Activated naive CD8-positive, alpha-beta T cell treated with anti-CD3 and anti-CD28 coated beads, Interleukin-2, amount 50 U/mL, for 16 hours (primary cell): ENCODE measurements around the gene ABLIM1.

ENCODE experiments used
- DNase-seq: peaks from one replicate; pipeline ENCODE4 v3.0.0-alpha.2; 2020; ENCODE audit warnings: low read depth, low spot score

ABLIM1 gene

DNA sequence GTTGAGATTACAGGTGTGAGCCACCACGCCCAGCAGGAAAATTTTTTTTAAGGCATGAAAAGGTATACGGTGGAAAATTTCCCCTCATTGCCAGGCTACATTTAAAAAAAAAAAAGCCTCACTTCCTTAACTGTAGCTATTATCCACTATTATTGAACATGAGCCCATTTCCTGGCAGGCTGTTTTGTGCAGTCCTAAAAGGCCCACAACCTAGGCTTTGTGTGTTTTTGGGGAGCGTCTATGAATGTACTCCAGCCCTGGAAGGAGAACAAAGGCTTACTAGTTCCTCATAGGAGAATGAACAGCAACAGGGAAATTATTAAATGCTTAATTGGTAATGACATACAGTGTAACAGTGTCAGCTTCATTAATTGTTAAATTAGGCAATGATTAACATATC lies 111.0 kb downstream of the ABLIM1 start:
- DNase-seq, result no peak

DNA sequence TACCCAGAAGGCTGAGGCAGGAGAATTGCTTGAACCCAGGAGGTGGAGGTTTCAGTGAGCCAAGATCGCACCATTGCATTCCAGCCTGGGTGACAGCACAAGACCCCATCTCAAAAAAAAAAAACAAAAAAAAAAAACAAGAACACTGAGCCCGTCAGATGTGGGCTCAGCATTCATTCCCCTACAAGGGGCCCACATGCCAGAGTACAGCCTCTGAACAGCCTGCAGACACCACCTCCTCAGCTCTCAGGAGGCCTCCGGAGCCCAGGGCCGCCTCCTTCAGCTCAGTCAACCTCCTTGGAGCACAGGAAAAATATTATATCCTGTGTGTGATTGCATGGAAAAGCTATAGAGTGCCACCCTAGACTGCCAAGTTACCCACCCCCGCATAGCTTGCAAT lies 112.3 kb downstream of the ABLIM1 start:
- DNase-seq, result no peak

DNA sequence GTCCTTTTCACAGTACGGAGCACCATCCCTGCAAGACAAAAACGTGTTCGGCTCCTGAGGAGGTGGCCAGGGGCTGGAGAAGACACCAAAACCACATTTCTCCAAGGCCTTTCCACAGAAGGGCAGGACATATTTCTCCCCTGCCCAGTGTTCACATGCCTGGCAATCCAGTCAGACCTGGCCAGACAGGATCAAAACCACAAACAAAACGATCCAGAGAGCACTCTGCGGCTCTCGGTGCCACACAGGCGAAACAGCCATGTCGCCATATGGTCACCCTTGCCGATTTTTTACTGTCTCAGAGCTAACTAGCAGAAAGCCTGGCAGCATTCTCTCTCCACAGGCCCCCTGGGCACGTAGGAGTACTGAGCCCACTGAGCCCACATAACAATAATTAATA lies 113.0 kb downstream of the ABLIM1 start:
- no peak for DNase-seq

GRCh38 chr10:114544045-114544659 lies 113.9 kb downstream of the ABLIM1 start:
- no peak for DNase-seq

DNA sequence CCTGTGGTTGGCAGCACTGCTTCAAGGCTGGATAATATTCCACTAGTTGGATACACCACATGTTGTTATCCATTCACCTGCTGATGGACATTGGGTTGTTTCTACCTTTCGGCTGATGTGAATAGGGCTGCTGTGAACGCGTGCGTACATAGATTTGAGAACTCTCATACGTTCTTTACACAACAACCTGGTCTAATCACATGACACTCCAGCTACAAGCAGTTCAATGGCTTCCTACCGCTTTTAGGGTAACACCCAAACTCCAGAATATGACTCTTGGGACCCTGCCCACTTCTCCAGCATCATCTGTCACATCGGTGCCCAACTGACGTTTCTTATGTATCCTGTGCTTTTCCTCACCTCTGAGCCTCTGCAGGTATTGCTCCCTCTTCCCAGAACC lies 114.6 kb downstream of the ABLIM1 start:
- DNase-seq, result no peak

DNA sequence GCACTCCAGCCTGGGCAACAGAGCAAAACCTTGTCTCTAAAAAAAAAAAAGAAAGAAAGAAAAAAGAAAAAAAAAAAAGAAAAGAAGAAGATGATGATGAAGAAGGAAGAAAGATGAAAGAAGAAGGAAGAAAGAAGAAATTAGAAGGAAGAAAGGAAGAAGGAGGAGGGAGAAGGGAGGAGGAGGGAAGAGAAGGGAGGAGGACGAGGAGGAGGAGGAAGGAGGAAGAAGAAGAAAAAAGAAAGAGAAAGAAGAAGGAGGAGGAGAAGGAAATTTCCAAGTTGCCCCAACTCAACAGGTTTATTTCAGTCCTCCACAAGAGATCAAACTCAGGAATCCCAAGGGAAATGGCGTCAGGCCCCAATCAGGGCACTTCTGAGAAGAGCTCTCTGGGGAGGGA lies 115.7 kb downstream of the ABLIM1 start:
- no peak for DNase-seq

GRCh38 chr10:114541797-114542160 lies 116.3 kb downstream of the ABLIM1 start:
- DNase-seq, result no peak

GRCh38 chr10:114541081-114541796 lies 116.8 kb downstream of the ABLIM1 start:
- DNase-seq, result peak; percentile 29

DNA sequence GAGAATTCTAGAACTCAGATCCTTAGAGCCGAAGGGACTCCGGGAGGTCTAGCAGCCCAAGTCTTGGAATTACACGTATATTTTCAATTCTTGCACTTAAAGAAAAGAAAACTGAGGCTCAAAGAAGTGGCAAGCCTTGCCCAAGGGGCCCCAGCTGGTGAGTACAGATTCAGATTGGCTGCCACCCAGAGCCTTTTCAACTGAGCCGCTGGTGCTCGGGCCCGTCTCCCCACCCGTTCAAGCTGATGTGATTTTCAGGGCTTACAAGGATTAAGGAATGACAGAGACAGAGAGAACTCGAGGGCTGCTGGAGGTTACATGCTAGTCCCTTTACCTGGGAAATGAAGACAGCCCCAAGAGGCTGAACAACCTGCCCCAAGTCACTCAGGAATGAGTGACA lies 117.8 kb downstream of the ABLIM1 start:
- no peak for DNase-seq

- DNase-seq, result no peak
Measured at GRCh38 chr10:114539623-114540022, 118.5 kb downstream of the ABLIM1 start.

DNA sequence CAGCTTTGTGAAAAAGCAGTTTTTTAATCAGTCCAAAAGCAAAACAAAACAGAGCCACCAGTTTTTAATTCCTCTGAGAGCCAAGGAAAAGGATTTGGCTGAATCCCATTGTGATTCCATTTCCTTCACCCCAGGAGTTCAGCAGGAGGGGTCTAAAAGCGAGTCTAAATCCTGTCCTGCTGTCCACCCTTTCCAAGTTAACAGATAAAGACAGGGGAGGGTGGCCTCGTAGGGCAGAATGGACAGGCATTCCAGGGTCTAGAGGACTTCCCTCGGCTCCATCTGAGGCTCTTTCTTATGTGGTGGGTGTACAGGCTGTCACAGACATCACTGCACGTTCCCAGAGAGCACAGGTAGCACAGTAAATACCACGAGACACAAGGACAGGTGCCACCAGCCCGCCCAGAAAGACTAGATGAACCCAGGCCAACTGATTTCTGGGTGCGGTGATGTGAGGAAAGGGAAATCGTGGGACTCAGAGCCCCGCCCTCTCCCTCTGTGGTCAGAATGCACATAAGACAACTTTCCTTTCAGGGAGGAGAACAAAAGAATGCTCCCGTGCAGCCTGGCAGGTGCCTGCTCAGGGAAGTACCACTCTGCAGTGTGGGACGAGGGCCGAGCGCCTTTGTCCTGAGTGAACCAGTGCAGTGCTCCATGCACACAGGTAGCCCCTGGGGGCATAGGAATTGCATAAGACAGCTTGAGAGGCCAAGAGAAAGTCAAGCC lies 119.7 kb downstream of the ABLIM1 start:
- no peak for DNase-seq

GRCh38 chr10:114537736-114538135 lies 120.3 kb downstream of the ABLIM1 start:
- no peak for DNase-seq

- DNase-seq, result no peak
Measured at GRCh38 chr10:114534571-114534981, 123.5 kb downstream of the ABLIM1 start.

- DNase-seq, result no peak
Measured at GRCh38 chr10:114532226-114532625, 125.8 kb downstream of the ABLIM1 start.

DNA sequence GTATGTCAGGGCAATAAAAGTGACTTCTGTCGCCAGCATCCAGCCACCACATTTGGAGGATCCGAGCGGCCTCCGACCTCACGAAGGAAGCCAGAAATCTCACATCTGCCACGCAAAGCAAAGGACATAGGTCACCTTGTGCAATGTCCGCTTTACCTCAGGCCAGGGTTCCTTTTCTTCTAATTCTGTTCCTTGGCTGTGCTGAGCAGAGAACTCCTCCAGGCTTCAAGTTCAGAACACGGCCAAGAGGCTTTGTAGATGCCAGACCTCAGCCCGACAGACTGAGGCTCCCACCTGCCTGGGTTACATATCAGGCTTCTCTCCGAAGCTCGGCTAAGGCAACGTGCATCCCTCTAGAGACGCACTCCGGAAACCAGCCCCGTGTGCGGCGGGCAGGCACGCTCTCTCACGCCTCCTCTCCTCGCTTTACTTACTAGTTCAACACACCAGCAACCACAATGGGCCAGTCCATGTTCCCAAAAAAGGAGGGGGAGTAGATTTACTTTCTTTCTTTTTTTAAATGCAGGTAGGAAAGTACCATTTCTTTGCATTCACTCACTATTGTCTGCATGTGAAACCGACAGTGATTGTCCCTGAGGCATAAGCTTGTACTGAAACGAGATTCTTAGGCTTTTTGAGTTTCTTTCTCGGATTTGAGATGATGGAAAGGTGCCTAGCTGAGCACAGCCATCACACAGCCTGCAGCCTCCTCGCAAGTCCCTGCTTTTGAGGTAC lies 131.4 kb downstream of the ABLIM1 start:
- DNase-seq, result peak; percentile 75

- DNase-seq, result no peak
Measured at GRCh38 chr10:114526126-114526503, 132.0 kb downstream of the ABLIM1 start.

DNA sequence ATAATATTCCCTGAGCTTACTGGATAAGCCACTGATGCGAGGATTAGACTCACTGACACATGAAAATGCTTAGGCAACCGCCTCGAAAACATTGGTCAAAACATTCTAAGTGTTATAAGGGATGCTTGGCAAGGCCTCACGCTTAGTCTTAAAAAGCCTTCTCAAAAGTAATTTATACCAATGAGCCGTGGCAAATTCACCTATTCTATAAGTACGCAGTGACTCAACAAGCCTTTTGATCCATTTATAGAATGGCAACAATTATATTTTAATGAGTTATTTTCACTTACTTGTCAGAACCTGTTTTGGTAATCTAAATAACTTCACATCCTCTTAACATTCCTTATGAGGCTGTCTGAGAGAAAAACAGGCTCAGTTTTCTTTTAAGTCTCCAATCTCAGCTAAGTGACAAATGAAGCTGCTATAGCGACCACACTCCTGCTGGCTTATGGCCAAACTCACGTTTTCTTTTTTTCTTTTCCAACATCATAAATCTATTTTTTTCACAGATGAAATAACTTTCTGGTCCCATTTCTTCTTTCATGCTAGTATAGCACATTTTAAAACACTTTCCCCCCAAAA lies 132.6 kb downstream of the ABLIM1 start:
- no peak for DNase-seq

DNA sequence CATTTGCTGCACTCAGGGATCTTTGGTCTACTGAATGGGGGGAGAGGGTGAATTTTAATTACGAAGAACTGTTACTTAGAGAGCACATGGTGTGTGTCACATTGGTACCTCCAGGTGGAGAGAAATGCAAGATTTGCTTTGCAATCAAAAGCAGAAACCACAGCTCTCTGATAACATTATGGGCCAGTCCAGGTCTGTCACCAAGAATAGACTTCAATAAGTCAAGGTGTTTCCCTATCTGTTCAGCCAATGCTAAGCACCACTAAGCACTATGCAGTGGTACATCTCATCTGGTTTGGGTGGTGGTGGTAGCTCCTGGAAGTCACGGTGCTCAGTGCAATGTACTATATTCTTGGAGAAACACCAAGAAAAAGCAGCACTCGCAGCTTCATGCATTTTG lies 134.2 kb downstream of the ABLIM1 start:
- DNase-seq, result no peak

GRCh38 chr10:114521255-114521654 lies 136.8 kb downstream of the ABLIM1 start:
- no peak for DNase-seq

DNA sequence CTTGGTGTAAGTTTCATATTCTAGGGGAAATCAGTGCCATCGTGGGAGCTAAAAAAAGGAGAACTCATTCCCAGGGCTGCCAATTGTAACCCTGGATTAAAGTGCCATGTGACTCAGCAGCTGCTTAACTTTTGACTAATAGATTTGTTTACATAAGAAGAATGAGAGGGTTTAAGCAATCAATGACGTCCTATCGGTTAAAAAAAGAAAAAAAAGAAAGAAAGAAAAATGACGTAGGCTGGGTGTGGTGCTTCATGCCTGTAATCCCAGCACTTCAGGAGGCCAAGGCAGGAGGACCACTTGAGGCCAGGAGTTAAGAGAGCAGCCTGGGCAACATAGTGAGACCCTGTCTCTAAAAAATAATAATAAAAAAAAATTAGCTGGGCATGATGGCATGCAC lies 137.6 kb downstream of the ABLIM1 start:
- no peak for DNase-seq

DNA sequence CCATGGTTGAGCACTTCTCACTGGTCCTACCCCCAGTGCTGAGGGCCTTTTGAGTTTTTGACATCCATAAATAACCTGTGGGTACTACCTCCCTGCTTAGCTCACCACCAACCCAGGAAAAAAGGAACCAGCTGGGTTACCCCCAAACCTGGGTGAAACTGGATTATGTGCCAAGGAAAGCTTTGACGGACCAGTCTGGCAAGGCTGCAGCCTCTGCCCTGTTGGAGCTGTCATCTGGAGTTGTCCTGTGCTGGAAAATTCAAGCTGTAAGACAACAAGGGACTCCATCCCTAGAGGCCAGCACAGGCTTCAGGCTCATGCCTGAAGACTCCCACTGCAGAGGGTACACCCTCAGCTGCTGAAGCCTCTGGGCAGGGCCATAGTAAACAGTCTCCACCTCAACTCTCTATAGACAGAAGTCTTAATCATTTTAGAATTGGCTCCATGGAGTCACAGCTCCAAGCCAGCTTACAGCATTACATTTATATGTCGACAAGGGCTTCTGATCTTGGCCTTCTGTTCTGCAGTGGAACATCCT lies 138.2 kb downstream of the ABLIM1 start:
- no peak for DNase-seq

DNA sequence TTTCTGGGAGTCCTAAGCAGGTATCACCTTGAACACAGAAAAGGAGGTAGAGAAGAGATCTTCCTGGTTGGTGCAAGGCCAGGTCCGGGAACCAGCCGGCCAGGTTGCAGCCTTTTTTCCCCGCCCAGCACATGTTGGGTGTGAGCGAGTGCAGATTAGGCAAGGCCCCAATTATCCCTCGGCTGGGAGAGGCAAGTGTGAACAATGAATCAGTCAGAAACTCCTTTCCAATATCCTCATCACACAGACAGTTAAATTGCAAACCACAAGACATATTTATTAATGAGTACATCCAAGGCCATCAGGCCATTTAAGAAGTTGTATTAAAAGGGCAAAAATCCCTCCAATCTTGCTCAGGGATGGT lies 138.8 kb downstream of the ABLIM1 start:
- DNase-seq, result no peak
